HEK293T (cell line): Measurements from ENCODE around the gene C2orf76.

Experiments
- BHLHE40 ChIP-seq: fragments of 450-650 bp; IDR thresholded peaks from 2 replicates; pipeline ENCODE4 v1.6.1; 2016; ENCODE audit warnings: mild to moderate bottlenecking, moderate library complexity, borderline replicate concordance
- ELF4 ChIP-seq: fragments of 450-650 bp; IDR thresholded peaks from 2 replicates; pipeline ENCODE4 v1.6.1; 2017; ENCODE audit warnings: antibody characterized with exemption
- FOXA1 ChIP-seq: fragments of 450-650 bp; IDR thresholded peaks from 2 replicates; pipeline ENCODE4 v1.6.1; 2016; ENCODE audit warnings: mild to moderate bottlenecking
- FOXK2 ChIP-seq: fragments of 450-650 bp; IDR thresholded peaks from 2 replicates; pipeline ENCODE4 v1.6.1; 2016; ENCODE audit warnings: mild to moderate bottlenecking
- FOXM1 ChIP-seq: fragments of 450-650 bp; IDR thresholded peaks from 2 replicates; pipeline ENCODE4 v1.6.1; 2017; ENCODE audit warnings: mild to moderate bottlenecking, borderline replicate concordance
- NFRKB ChIP-seq: fragments of 450-650 bp; IDR thresholded peaks from 2 replicates; pipeline ENCODE4 v1.6.1; 2016; ENCODE audit warnings: mild to moderate bottlenecking, moderate library complexity
- PKNOX1 ChIP-seq: fragments of 450-650 bp; IDR thresholded peaks from 2 replicates; pipeline ENCODE4 v1.6.1; 2016
- SUZ12 ChIP-seq: fragments of 450-650 bp; IDR thresholded peaks from 2 replicates; pipeline ENCODE4 v1.6.1; 2016; ENCODE audit warnings: mild to moderate bottlenecking
- TARDBP ChIP-seq: fragments of 450-650 bp; IDR thresholded peaks from 2 replicates; pipeline ENCODE4 v1.6.1; 2016

GRCh38 chr2:119293254-119293653 is 73.4 kb downstream of the C2orf76 start:
- TF ChIP-seq TARDBP (no peak), FOXM1 (no peak), SUZ12 (no peak), FOXA1 (no peak), PKNOX1 (no peak), BHLHE40 (no peak), ELF4 (no peak), NFRKB (no peak), FOXK2 (no peak)
